Activated CD4-positive, CD25-positive, alpha-beta regulatory T cell (primary cell): Measurements from ENCODE around the gene DUOXA2.
"Not testable (repeated sequence)": the region's sequence is repeated elsewhere in the genome, so short reads cannot be mapped to it uniquely, and the experiment has no call there.

Experiments used
- DNase-seq, 4 experiments: peaks; one replicate each; lab custom pipeline; 2025; lab: John Stamatoyannopoulos, UW

Gene DUOXA2

GRCh38 chr15:45117308-45118130 lies 3.4 kb downstream of the DUOXA2 start:
- no peak for DNase-seq

- peak; percentile 56 to 76 (median 66) for DNase-seq
Observed at GRCh38 chr15:45118131-45118588, 4.0 kb downstream of the DUOXA2 start.

GRCh38 chr15:45118996-45119395 lies 4.9 kb downstream of the DUOXA2 start:
- no peak for DNase-seq

GRCh38 chr15:45120081-45120972 lies 6.2 kb downstream of the DUOXA2 start:
- no peak for DNase-seq

GRCh38 chr15:45121020-45121419 lies 6.9 kb downstream of the DUOXA2 start:
- DNase-seq, result no peak

- no peak for DNase-seq
Observed at GRCh38 chr15:45121706-45122417, 7.7 kb downstream of the DUOXA2 start.

GRCh38 chr15:45122719-45123118 lies 8.6 kb downstream of the DUOXA2 start:
- DNase-seq, result no peak

GRCh38 chr15:45123397-45123796 lies 9.3 kb downstream of the DUOXA2 start:
- DNase-seq, result no peak

- peak in 2 of 4 experiments; percentile 11 to 24 for DNase-seq
Observed at GRCh38 chr15:45126535-45127158, 12.5 kb downstream of the DUOXA2 start.

- DNase-seq, result no peak
Observed at GRCh38 chr15:45128971-45129639, 15.0 kb downstream of the DUOXA2 start.

- DNase-seq, result no peak
Observed at GRCh38 chr15:45129651-45130129, 15.6 kb downstream of the DUOXA2 start, which contains the start of the genes DUOX1 and DUOXA1. TSS of gene DUOX1 (plus strand) at chr15:45129994. CDS start at chr15:45131967, 1,973 bp downstream. TSS of gene DUOXA1 (minus strand) at chr15:45129879. CDS start at chr15:45123014, 6,865 bp downstream.

- DNase-seq, result no peak
Observed at GRCh38 chr15:45130291-45131000, 16.3 kb downstream of the DUOXA2 start.

- DNase-seq, result no peak
Observed at GRCh38 chr15:45131510-45131909, 17.4 kb downstream of the DUOXA2 start.

GRCh38 chr15:45132844-45133560 lies 18.9 kb downstream of the DUOXA2 start:
- no peak for DNase-seq

- DNase-seq, result no peak
Observed at GRCh38 chr15:45133561-45133920, 19.4 kb downstream of the DUOXA2 start.

GRCh38 chr15:45134046-45134445 lies 19.9 kb downstream of the DUOXA2 start:
- DNase-seq, result no peak

- DNase-seq, result no peak
Observed at GRCh38 chr15:45134682-45135604, 20.8 kb downstream of the DUOXA2 start.

GRCh38 chr15:45135705-45136377 lies 21.7 kb downstream of the DUOXA2 start:
- not testable (repeated sequence) for DNase-seq
